Smooth muscle cell (in vitro differentiated cells): ENCODE measurements around the gene NKAP. TPM values are rescaled to one million over a fixed set of nuclear protein-coding genes. Genes with fewer than 3 reads are reported as not detected.

Source experiments
- DNase-seq: peaks from one replicate; lab custom pipeline; 2025; ENCODE audit not compliant: unreplicated experiment; lab: John Stamatoyannopoulos, UW
- H2AFZ ChIP-seq: fragments of 200-600 bp; sonication (generic); 2 replicates; pipeline ENCODE4 v1.6.0; 2016; ENCODE audit warnings: antibody characterized with exemption, low read depth, mild to moderate bottlenecking
- H3F3A ChIP-seq: fragments of 200-600 bp; sonication (generic); 2 replicates; pipeline ENCODE4 v1.6.0; 2017; ENCODE audit warnings: antibody characterized with exemption, low read depth
- H3K27ac ChIP-seq: fragments of 200-600 bp; sonication (generic); 2 replicates; pipeline ENCODE4 v1.5.1; 2016; ENCODE audit warnings: low read depth, mild to moderate bottlenecking
- H3K27me3 ChIP-seq: fragments of 200-600 bp; sonication (generic); 2 replicates; pipeline ENCODE4 v1.6.1; 2016; ENCODE audit warnings: low read depth, mild to moderate bottlenecking
- H3K36me3 ChIP-seq: fragments of 200-600 bp; sonication (generic); 2 replicates; pipeline ENCODE4 v1.5.1; 2016; ENCODE audit warnings: low read depth
- H3K4me1 ChIP-seq: fragments of 200-600 bp; sonication (generic); 2 replicates; pipeline ENCODE4 v1.5.1; 2016; ENCODE audit warnings: low read depth
- H3K4me2 ChIP-seq: fragments of 200-600 bp; sonication (generic); 2 replicates; pipeline ENCODE4 v1.6.0; 2016; ENCODE audit warnings: mild to moderate bottlenecking
- H3K4me3 ChIP-seq: fragments of 200-600 bp; sonication (generic); 2 replicates; pipeline ENCODE4 v1.5.1; 2016; ENCODE audit warnings: mild to moderate bottlenecking
- H3K79me2 ChIP-seq: fragments of 200-600 bp; sonication (generic); 2 replicates; pipeline ENCODE4 v1.6.0; 2016; ENCODE audit warnings: low read depth, mild to moderate bottlenecking
- H3K9ac ChIP-seq: fragments of 200-600 bp; sonication (generic); 2 replicates; pipeline ENCODE4 v1.6.0; 2016; ENCODE audit warnings: low read depth
- H3K9me3 ChIP-seq: fragments of 200-600 bp; sonication (generic); replicated peaks from 2 replicates; pipeline ENCODE4 v1.5.1; 2016; ENCODE audit warnings: low read depth
- H4K20me1 ChIP-seq: fragments of 200-600 bp; sonication (generic); 2 replicates; pipeline ENCODE4 v1.6.0; 2016; ENCODE audit warnings: low read depth
- WGBS: methylation state at CpG from one replicate; pipeline ENCODE4 v1.1.7; 2016; ENCODE audit warnings: low lambda C conversion rate; 5-methylcytosine and 5-hydroxymethylcytosine counted together
- polyA plus RNA-seq: library from polyadenylated mRNA; unstranded; fragments of >200 nt; fragmentation: Nextera tagmentation; extraction: Ambion mirVana; gene quantifications from 2 replicates; pipeline ENCODE4 v1.2.1, GENCODE V29; 2016
- total RNA-seq: library from RNA; depleted of rRNA; stranded (reverse); fragments of >200 nt; gene quantifications from 2 replicates; pipeline ENCODE4 v1.2.3, GENCODE V29; 2014
- TF ChIP-seq, protein P1 (sequence below): fragments of 200-600 bp; sonication (generic); IDR thresholded peaks from 2 replicates; pipeline ENCODE4 v1.5.1; 2017; ENCODE audit warnings: borderline replicate concordance, mild to moderate bottlenecking, antibody characterized with exemption; ENCODE audit not compliant: insufficient read depth, poor library complexity, severe bottlenecking

The NKAP gene
- total and polyA plus RNA-seq, 2 experiments from 2014 or later, result 6.4 to 7.3 TPM

DNA sequence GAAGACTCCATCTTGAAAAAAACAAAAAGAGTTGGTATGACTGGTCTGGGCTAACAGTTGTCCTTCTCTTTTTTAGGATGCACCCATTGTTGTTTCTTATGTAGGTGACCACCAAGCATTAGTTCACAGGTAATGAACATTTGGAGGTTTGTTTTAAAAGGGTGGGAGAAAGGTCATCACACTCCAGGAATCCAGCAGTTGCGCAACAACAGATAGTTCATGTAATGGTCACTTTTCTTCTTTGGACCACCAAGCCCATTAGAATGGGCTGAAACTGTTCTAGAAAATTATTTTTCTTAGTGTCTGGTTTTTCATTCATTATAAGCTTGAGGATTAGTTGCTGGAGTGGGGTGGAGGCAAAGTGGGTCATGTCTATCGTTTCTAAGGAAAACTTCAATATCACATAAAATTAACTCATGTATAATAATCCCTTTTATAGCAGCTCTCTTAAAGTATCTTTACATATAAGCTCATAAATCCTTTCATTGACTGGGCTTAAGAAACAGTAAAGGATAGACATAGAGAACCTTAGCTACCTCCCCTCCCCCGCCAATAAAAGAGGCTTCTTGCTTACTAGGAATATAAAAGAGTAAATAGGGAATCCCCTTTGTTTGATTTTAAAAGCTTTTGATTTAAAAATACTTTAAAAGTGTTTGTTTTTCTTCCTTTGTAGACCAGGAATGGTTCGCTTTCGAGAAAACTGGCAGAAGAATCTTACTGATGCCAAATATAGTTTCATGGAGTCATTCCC is 23.5 kb downstream of the NKAP start:
- Histone ChIP-seq H3K27me3 (no peaks in the 10 kb centered on the region), H3K4me3 (no peak overlapping the region), H3K27ac (no peak overlapping the region), H3K36me3 (no peaks in the 10 kb centered on the region), H4K20me1 (no peaks in the 10 kb centered on the region), H3K9ac (no peak overlapping the region), H3K79me2 (no peaks in the 10 kb centered on the region), H3K9me3 (no peaks in the 10 kb centered on the region), H3F3A (no peaks in the 10 kb centered on the region), H3K4me1 (no peaks in the 10 kb centered on the region), H3K4me2 (no peak overlapping the region), H2AFZ (no peak overlapping the region)
- WGBS, result 80% methylated on average over 5 of the region's 5 CpGs
- DNase-seq, result no peak
- TF ChIP-seq, protein P1, sequence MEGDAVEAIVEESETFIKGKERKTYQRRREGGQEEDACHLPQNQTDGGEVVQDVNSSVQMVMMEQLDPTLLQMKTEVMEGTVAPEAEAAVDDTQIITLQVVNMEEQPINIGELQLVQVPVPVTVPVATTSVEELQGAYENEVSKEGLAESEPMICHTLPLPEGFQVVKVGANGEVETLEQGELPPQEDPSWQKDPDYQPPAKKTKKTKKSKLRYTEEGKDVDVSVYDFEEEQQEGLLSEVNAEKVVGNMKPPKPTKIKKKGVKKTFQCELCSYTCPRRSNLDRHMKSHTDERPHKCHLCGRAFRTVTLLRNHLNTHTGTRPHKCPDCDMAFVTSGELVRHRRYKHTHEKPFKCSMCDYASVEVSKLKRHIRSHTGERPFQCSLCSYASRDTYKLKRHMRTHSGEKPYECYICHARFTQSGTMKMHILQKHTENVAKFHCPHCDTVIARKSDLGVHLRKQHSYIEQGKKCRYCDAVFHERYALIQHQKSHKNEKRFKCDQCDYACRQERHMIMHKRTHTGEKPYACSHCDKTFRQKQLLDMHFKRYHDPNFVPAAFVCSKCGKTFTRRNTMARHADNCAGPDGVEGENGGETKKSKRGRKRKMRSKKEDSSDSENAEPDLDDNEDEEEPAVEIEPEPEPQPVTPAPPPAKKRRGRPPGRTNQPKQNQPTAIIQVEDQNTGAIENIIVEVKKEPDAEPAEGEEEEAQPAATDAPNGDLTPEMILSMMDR, result no peak

DNA sequence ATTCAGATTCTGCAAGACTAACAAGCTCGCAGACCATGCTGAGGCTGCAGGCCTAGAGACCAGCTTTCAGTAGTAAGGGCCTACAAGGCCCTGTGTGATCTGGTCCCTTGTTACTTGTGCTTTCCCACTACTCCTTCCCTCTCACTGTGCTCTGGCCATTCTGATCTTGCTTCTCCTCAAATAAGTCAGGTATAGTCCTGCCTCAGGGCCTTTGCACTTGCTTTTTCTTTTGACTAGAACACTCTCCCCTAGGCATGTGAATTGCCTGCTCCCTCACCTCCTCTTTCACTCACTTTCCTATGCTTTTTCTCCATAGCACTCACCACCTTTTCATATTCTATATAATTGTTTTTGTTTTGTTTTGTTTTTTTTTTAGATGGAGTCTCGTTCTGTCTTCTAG is 25.7 kb downstream of the NKAP start:
- Histone ChIP-seq H3F3A (no peaks in the 10 kb centered on the region), H3K9ac (no peak overlapping the region), H3K4me2 (no peak overlapping the region), H3K27ac (no peak overlapping the region), H3K9me3 (no peaks in the 10 kb centered on the region), H4K20me1 (no peaks in the 10 kb centered on the region), H3K79me2 (no peaks in the 10 kb centered on the region), H3K4me1 (no peaks in the 10 kb centered on the region), H3K27me3 (no peaks in the 10 kb centered on the region), H3K4me3 (no peak overlapping the region), H2AFZ (no peak overlapping the region), H3K36me3 (no peaks in the 10 kb centered on the region)
- DNase-seq, result no peak
- WGBS, result 93% methylated on average over 2 of the region's 2 CpGs
- TF ChIP-seq, protein P1, result no peak

- Histone ChIP-seq H3K9ac (no peak overlapping the region), H3K4me1 (no peaks in the 10 kb centered on the region), H3K36me3 (no peaks in the 10 kb centered on the region), H3K79me2 (no peaks in the 10 kb centered on the region), H3K4me2 (no peak overlapping the region), H3K9me3 (no peaks in the 10 kb centered on the region), H2AFZ (no peak overlapping the region), H3K27me3 (no peaks in the 10 kb centered on the region), H4K20me1 (no peaks in the 10 kb centered on the region), H3F3A (no peaks in the 10 kb centered on the region), H3K27ac (no peak overlapping the region), H3K4me3 (no peak overlapping the region)
- no peak for DNase-seq
- WGBS, result 92% methylated on average over 5 of the region's 5 CpGs
- TF ChIP-seq, protein P1, result no peak
Observed at GRCh38 chrX:119916310-119916709, 27.2 kb downstream of the NKAP start.

GRCh38 chrX:119900976-119901375 is 42.6 kb downstream of the NKAP start:
- Histone ChIP-seq H2AFZ (no peak overlapping the region), H3F3A (no peaks in the 10 kb centered on the region), H3K36me3 (no peaks in the 10 kb centered on the region), H3K9ac (no peak overlapping the region), H3K4me2 (no peak overlapping the region), H3K9me3 (no peaks in the 10 kb centered on the region), H3K27ac (no peak overlapping the region), H3K27me3 (no peaks in the 10 kb centered on the region), H3K79me2 (no peaks in the 10 kb centered on the region), H4K20me1 (no peaks in the 10 kb centered on the region), H3K4me1 (no peaks in the 10 kb centered on the region), H3K4me3 (no peak overlapping the region)
- 48% methylated on average over 1 of the region's 1 CpG for whole genome bisulfite sequencing
- TF ChIP-seq, protein P1, result no peak
- no peak for DNase-seq
